ENCODE data around the gene MDM4. TPM values are rescaled to one million over a fixed set of nuclear protein-coding genes. Genes with fewer than 3 reads are reported as not detected.

The MDM4 gene
- total RNA-seq, 1 experiment from 2014 or later: 49.6 TPM

DNA sequence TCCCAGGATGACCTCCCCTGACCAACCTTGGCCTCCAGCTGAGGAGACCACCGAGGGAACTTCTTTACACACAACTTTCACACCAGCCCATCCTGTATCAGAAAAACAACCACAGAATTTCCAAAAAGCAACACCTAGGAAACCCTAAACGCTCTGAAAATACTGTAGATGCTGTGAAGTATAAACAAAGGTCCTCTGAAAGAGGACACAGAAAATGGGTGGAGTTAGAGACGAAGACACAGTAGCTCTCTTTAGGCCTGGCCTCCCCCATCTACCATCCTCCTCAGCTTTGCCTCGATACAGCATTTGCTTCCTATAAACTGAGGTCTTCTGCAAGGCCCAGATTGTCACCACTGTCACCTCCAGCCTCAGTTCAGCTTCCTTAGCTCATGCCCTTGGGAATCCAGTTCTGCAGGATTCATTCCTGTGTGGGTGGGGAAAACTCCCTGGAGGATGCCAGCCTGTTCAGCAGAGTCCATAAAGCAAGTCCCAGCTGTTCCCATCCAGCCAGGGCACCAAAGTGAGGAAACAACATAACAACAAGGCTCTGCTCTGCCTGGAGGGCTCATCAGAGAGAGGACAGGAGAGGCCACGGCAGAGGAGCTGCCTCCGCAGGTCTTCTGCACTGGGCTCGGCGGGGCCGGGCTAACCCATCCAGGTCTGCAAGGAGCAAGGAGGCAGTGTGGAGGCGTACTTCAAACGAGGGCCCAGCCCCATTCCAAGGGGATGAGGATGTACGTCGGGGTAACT lies 36.6 kb upstream of the MDM4 start:
- no peaks in the 10 kb centered on the region for H3K23me2 ChIP-seq (ENCODE audit: insufficient read length, low read depth, low read length, poor library complexity, severe bottlenecking)
- no peak overlapping the region for H4K5ac ChIP-seq (ENCODE audit: insufficient read length, low read depth, low read length)
- no peak overlapping the region for H2BK12ac ChIP-seq (ENCODE audit: insufficient read length, low read depth, low read length)
- no peak overlapping the region for H2BK15ac ChIP-seq (ENCODE audit: low read depth, low read length)
- H4K20me1 ChIP-seq (ENCODE audit: control insufficient read depth, insufficient read depth, insufficient read length): no peaks in the 10 kb centered on the region
- H3K4me3 Mint-ChIP-seq: no peak overlapping the region
- H3T11ph ChIP-seq (ENCODE audit: low read length): no peak overlapping the region
- H2AK5ac ChIP-seq (ENCODE audit: insufficient read length, low read length): no peak overlapping the region
- H3K18ac ChIP-seq (ENCODE audit: insufficient read length, low read depth, low read length): no peak overlapping the region
- H3K4me2 ChIP-seq (ENCODE audit: insufficient read depth, insufficient read length, low read length): no peak overlapping the region
- no peaks in the 10 kb centered on the region for H3K27me3 ChIP-seq (ENCODE audit: insufficient read depth, low read length)
- H3K4ac ChIP-seq (ENCODE audit: low read depth, low read length): no peak overlapping the region
- no peaks in the 10 kb centered on the region for H3K9me3 Mint-ChIP-seq
- peaks cover 43 to 46% of the 10 kb centered on the region in 2 experiments for H3K4me1 Mint-ChIP-seq
- H4K91ac ChIP-seq (ENCODE audit: insufficient read length, low read depth, low read length): no peak overlapping the region
- no peaks in the 10 kb centered on the region for H3K9me3 ChIP-seq (ENCODE audit: control insufficient read depth, low read depth, low read length)
- TF ChIP-seq CTCF (conservative IDR thresholded peaks at IDR 0.05): no peak
- no peaks in the 10 kb centered on the region for H3K36me3 Mint-ChIP-seq (ENCODE audit: insufficient read depth in 1 of 3, low read depth in 3 of 3)
- no peak overlapping the region for H4K8ac ChIP-seq (replicated peaks; ENCODE audit: insufficient read length, low read depth, low read length)
- no peak for DNase-seq
- H3K23ac ChIP-seq (ENCODE audit: insufficient read length, low read depth, low read length): no peak overlapping the region
- H3K56ac ChIP-seq (ENCODE audit: insufficient read length, low read depth, low read length): no peak overlapping the region
- no peak overlapping the region for H2BK5ac ChIP-seq (ENCODE audit: insufficient read length, low read length)
- no peak overlapping the region for H3K9ac ChIP-seq (ENCODE audit: extremely low read depth, insufficient read length, low read length)
- H2BK20ac ChIP-seq (ENCODE audit: low read depth, low read length, poor library complexity, severe bottlenecking): no peak overlapping the region
- WGBS (ENCODE audit: extremely low coverage, insufficient read length, low lambda C conversion rate): no CpG with 5 or more reads among the region's 13 CpGs
- H3K4me1 ChIP-seq (ENCODE audit: insufficient read depth, low read length): peaks cover 3% of the 10 kb centered on the region; the same call in 1 of the 2 replicates
- H3K27me3 Mint-ChIP-seq (ENCODE audit: low read depth): no peaks in the 10 kb centered on the region
- H2AFZ ChIP-seq (ENCODE audit: low read length): no peak overlapping the region
- no peak overlapping the region for H3K27ac ChIP-seq (ENCODE audit: insufficient read length, low read depth, low read length)
- no peak overlapping the region for H3K14ac ChIP-seq (ENCODE audit: insufficient read depth, low read length)
- no peaks in the 10 kb centered on the region for H3K79me1 ChIP-seq (ENCODE audit: insufficient read depth, low read depth, low read length, poor library complexity, severe bottlenecking)
- no peaks in the 10 kb centered on the region for H3K79me2 ChIP-seq (ENCODE audit: insufficient read depth, low read length)
- H2BK120ac ChIP-seq (ENCODE audit: low read depth, low read length, poor library complexity, severe bottlenecking): no peak overlapping the region
- no peak overlapping the region for H3K27ac Mint-ChIP-seq

All from H9 (cell line).